ENCODE measurements around the gene CFAP92.

The CFAP92 gene

GRCh38 chr3:129023909-129024308, 30.0 kb upstream of the CFAP92 start:
- Histone ChIP-seq H3K36me3 (ENCODE audit: insufficient read depth, low read length) (no peaks in the 10 kb centered on the region), H3K9me3 (ENCODE audit: low read length) (no peaks in the 10 kb centered on the region), H3K79me2 (ENCODE audit: insufficient read depth, low read length) (no peaks in the 10 kb centered on the region), H3K4me2 (ENCODE audit: low read length) (no peak overlapping the region), H3K27me3 (ENCODE audit: insufficient read depth, low read length) (no peaks in the 10 kb centered on the region), H4K20me1 (ENCODE audit: insufficient read depth, low read length) (no peaks in the 10 kb centered on the region), H3K4me1 (ENCODE audit: insufficient read depth, low read length, severe bottlenecking) (peaks cover 15% of the 10 kb centered on the region), H3K9me2 (ENCODE audit: low read depth, low read length) (no peaks in the 10 kb centered on the region), H3K27ac (ENCODE audit: low read depth, low read length, poor library complexity, severe bottlenecking) (no peak overlapping the region), H3K4me3 (ENCODE audit: low read depth, low read length, poor library complexity, severe bottlenecking) (no peak overlapping the region), H2AFZ (ENCODE audit: low read length) (no peak overlapping the region), H3F3A (ENCODE audit: insufficient read depth, low read length) (no peaks in the 10 kb centered on the region), H3K9ac (ENCODE audit: low read length) (no peak overlapping the region)
- TF ChIP-seq EZH2 (IDR thresholded peaks at IDR 0.05; ENCODE audit: borderline replicate concordance, low read length) (no peak), CTCF (IDR thresholded peaks at IDR 0.05; ENCODE audit: low read length) (peak; percentile 37)

- Histone ChIP-seq H3K9me2 (ENCODE audit: low read depth, low read length) (no peaks in the 10 kb centered on the region), H3K4me2 (ENCODE audit: low read length) (no peak overlapping the region), H3K4me3 (ENCODE audit: low read depth, low read length, poor library complexity, severe bottlenecking) (no peak overlapping the region), H3K9ac (ENCODE audit: low read length) (no peak overlapping the region), H3K9me3 (ENCODE audit: low read length) (no peaks in the 10 kb centered on the region), H3K27ac (ENCODE audit: low read depth, low read length, poor library complexity, severe bottlenecking) (no peak overlapping the region), H3K4me1 (ENCODE audit: insufficient read depth, low read length, severe bottlenecking) (peaks cover 15% of the 10 kb centered on the region), H3K36me3 (ENCODE audit: insufficient read depth, low read length) (no peaks in the 10 kb centered on the region), H3K79me2 (ENCODE audit: insufficient read depth, low read length) (no peaks in the 10 kb centered on the region), H2AFZ (ENCODE audit: low read length) (no peak overlapping the region), H3K27me3 (ENCODE audit: insufficient read depth, low read length) (no peaks in the 10 kb centered on the region), H4K20me1 (ENCODE audit: insufficient read depth, low read length) (no peaks in the 10 kb centered on the region), H3F3A (ENCODE audit: insufficient read depth, low read length) (no peaks in the 10 kb centered on the region)
- TF ChIP-seq EZH2 (IDR thresholded peaks at IDR 0.05; ENCODE audit: borderline replicate concordance, low read length), result no peak
- TF ChIP-seq CTCF (IDR thresholded peaks at IDR 0.05; ENCODE audit: low read length), result no peak
Measured at GRCh38 chr3:129023008-129023358, 29.1 kb upstream of the CFAP92 start.

- Histone ChIP-seq H3K27ac (ENCODE audit: low read depth, low read length, poor library complexity, severe bottlenecking) (no peak overlapping the region), H3K27me3 (ENCODE audit: insufficient read depth, low read length) (no peaks in the 10 kb centered on the region), H3K9me2 (ENCODE audit: low read depth, low read length) (no peaks in the 10 kb centered on the region), H3K4me1 (ENCODE audit: insufficient read depth, low read length, severe bottlenecking) (peaks cover 18% of the 10 kb centered on the region), H3K9me3 (ENCODE audit: low read length) (no peaks in the 10 kb centered on the region), H3K79me2 (ENCODE audit: insufficient read depth, low read length) (no peaks in the 10 kb centered on the region), H3K36me3 (ENCODE audit: insufficient read depth, low read length) (no peaks in the 10 kb centered on the region), H3K4me3 (ENCODE audit: low read depth, low read length, poor library complexity, severe bottlenecking) (no peak overlapping the region), H3F3A (ENCODE audit: insufficient read depth, low read length) (no peaks in the 10 kb centered on the region), H3K4me2 (ENCODE audit: low read length) (no peak overlapping the region), H3K9ac (ENCODE audit: low read length) (no peak overlapping the region), H2AFZ (ENCODE audit: low read length) (no peak overlapping the region), H4K20me1 (ENCODE audit: insufficient read depth, low read length) (no peaks in the 10 kb centered on the region)
- TF ChIP-seq CTCF (IDR thresholded peaks at IDR 0.05; ENCODE audit: low read length), result no peak
- no peak for TF ChIP-seq EZH2 (IDR thresholded peaks at IDR 0.05; ENCODE audit: borderline replicate concordance, low read length)
Measured at GRCh38 chr3:129022114-129023007, 28.5 kb upstream of the CFAP92 start.

Measured in OCI-LY1 (cell line).